Measurements from ENCODE around the gene TP53TG3.
"Not testable (repeated sequence)": the region's sequence is repeated elsewhere in the genome, so short reads cannot be mapped to it uniquely, and the experiment has no call there.

Gene TP53TG3, protein sequence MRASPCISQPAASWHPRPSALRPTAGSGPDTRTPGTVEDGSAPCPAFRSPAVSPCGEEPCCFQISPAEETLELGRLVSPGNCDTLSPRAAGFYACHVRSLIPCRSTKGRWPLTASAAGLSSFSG

DNA sequence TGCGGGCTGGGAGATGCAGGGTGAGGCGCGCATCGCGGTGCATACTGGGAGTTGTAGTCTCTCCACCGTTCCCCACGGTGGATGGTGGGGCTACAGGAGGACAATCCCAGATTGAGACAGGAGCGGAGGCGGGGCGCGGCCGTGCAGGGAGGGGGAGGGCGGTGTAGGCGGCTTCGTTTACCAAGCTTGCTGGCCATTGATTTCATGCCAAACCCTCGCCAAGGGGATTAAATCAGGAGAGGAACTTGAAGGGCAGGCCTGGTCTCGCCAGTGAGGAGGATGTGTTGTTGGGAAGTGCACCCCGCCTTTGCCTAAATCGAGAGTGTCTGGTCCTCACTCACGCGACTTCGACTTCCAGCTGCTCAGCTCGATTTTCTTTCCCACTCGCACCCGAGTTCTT is at the start of gene TP53TG3:
TSS of gene TP53TG3 (minus strand) at position 101 of the 400 bp plus-strand sequence. CDS start at position 33, 68 bp downstream.
- DNase-seq, result not testable (repeated sequence)

DNA sequence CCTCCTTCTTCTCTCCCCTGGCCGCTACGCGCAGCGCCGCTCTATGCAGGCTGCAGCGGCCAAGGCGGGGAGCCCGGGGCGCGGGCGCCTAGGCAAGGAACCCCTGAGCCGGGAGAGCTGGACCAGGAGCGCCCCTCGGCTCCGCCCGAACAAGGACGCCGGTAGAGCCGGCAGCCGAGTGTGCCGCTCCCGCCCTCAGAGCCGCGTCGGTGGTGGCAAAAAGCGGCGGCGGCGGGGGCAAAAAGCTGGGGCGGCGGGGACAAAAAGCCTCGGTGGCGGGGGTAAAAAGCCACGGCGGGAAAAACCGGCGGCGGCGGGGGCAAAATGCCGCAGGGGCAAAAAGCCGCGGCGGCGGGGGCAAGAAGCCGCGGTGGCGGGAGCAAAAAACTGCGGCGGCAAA is 25.1 kb downstream of the TP53TG3 start:
- not testable (repeated sequence) for DNase-seq

DNA sequence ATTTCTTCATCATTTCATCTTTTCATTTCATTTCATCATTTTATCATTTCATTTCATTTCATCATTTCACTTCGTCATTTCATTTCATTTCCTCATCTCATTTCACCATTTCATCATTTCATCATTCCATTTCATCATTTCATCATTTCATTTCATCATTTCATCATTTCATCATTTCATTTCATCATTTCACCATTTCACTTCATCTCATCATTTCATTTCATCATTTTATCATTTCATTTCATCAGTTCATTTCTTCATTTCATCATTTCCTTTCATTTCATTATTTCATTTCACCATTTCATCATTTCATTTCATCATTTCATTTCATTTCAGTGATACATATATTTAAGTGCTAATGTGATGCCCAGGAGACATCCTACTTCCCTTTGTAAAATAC is 28.4 kb downstream of the TP53TG3 start:
- not testable (repeated sequence) for DNase-seq

DNA sequence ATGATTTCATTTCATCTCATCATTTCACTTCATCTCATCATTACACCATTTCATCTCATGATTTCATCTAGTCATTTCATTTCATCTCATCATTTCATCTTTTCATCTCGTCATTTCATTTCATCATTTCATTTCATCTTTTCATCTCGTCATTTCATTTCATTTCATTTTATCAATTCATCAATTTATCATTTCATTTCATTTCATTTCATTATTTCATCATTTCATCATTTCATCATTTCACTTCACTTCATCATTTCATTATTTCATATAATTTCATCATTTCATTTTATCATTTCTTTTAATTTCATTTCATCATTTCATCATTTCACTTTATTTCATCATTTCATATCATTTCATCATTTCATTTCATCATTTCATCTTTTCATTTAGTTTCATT is 29.2 kb downstream of the TP53TG3 start:
- not testable (repeated sequence) for DNase-seq

DNA sequence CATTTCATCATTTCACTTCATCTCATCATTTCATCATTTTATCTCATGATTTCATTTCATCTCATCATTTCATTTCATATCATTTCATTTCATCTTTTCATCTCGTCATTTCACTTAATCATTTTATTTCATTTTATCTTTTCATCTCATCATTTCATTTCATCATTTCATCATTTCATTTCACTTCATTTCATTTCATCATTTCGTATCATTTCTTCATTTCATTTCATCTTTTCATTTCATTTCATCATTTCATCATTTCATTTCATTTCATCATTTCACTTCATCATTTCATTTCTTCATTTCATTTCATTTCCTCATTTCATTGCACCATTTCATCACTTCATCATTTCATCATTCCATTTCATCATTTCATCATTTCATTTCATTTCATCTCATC is 29.8 kb downstream of the TP53TG3 start:
- DNase-seq, result not testable (repeated sequence)

DNA sequence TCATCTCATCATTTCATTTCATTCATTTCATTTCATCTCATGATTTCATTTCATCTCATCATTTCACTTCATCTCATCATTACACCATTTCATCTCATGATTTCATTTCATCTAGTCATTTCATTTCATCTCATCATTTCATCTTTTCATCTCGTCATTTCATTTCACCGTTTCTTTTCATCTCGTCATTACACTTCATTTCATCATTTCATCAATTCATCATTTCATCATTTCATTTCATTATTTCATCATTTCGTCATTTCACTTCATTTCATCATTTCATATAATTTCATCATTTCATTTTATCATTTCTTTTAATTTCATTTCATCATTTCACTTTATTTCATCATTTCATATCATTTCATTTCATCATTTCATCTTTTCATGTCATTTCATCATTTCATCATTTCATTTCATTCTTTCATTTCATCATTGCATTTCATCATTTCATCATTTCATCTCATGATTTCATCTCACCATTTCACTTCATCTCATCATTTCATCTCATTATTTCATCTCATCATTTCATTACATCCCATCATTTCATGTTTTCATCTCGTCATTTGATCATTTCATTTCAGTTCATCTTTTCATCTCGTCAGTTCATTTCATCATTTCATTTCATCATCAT is 30.6 kb downstream of the TP53TG3 start:
- not testable (repeated sequence) for DNase-seq

DNA sequence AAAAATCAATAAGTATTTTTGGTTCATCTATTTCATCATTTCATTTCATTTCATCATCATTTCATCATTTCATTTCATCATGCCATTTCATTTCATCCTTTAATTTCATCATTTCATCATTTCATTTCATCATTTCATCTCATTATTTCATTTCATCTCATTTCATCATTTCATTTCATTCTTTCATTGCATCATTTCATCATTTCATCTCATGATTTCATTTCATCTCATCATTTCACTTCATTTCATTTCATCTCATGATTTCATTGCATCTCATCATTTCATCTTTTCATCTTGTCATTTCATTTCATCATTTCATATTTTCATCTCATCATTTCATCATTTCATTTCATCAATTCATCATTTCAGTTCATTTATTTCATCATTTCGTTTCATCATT is 31.2 kb downstream of the TP53TG3 start:
- DNase-seq, result not testable (repeated sequence)

DNA sequence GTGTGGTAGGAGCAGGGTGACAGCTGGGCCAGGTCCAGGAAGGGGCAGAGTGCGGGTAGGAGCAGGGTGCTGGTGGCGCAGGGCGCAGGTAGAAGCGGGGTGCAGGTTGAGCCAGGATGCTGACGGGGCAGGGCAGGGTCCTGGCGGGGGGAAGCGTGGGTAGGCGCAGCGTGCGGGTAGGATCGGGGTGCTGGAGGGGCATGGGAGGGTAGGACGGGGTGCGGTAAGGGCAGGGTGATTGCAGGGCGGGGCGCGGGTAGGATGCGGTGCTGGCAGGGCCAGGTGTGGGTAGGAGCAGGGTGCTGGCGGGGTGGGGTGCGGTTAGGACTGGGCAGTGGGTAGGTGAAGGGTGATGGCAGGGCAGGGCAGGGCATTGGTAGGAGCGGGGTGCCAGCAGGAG is 38.4 kb downstream of the TP53TG3 start:
- DNase-seq, result not testable (repeated sequence)

DNA sequence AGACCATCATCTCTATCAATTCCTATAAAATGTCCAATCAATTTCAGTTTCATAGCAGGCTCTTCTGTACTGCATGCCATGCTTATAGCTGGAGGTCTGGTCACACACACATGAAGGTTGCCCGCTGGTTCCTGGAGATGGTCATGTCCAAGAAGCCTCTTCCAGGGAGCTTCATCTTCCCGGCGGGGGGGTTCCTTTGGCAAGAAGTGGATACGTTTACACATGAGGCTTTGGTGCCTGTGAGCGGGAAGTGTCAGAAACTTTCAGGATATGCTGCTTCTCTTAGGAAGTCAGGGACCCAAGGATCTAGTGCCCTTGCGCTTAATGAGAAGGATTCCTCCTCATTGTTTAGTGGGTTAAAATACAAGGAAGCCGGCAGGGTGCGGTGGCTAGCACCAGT is 43.9 kb downstream of the TP53TG3 start:
- DNase-seq, result not testable (repeated sequence)

Data from cortex of kidney (tissue), 1 donor.